Esophagus (tissue), 2 donors: ENCODE results near the gene PGBD2. TPM values are rescaled to one million over a fixed set of nuclear protein-coding genes. Genes with fewer than 3 reads are reported as not detected.
"Not testable (repeated sequence)": the region's sequence is repeated elsewhere in the genome, so short reads cannot be mapped to it uniquely, and the experiment has no call there.

Experiments used
- H3K27ac ChIP-seq, 2 donors: one replicate each; pipeline ENCODE4 v1.5.1; 2013; ENCODE audit warnings: low read depth in 2 of 2, mild to moderate bottlenecking in 2 of 2, inconsistent platforms in 1 of 2, low read length in 1 of 2, moderate library complexity in 1 of 2
- H3K27me3 ChIP-seq, 2 donors: one replicate each; pipeline ENCODE4 v1.6.1; 2013; ENCODE audit warnings: low read length in 2 of 2, control low read depth in 1 of 2, mild to moderate bottlenecking in 1 of 2; ENCODE audit not compliant: insufficient read depth in 2 of 2, control insufficient read depth in 1 of 2
- H3K36me3 ChIP-seq, 2 donors: one replicate each; pipeline ENCODE4 v1.6.1; 2013; ENCODE audit warnings: low read length in 1 of 2; ENCODE audit not compliant: control insufficient read depth in 2 of 2, insufficient read depth in 2 of 2
- H3K4me1 ChIP-seq, 2 donors: one replicate each; pipeline ENCODE4 v1.6.1; 2013; ENCODE audit warnings: low read length in 1 of 2; ENCODE audit not compliant: control insufficient read depth in 2 of 2, insufficient read depth in 2 of 2
- H3K4me3 ChIP-seq, 2 donors: one replicate each; pipeline ENCODE4 v1.5.1; 2013; ENCODE audit warnings: low read length in 2 of 2, mild to moderate bottlenecking in 2 of 2, low read depth in 1 of 2, moderate library complexity in 1 of 2
- H3K9me3 ChIP-seq, 2 donors: one replicate each; pipeline ENCODE4 v1.6.1; 2013; ENCODE audit warnings: mild to moderate bottlenecking in 2 of 2, low read depth in 1 of 2, low read length in 1 of 2, moderate library complexity in 1 of 2; ENCODE audit not compliant: control insufficient read depth in 2 of 2, insufficient read depth in 1 of 2
- WGBS, 2 donors: extraction: QIAGEN DNeasy Blood & Tissue Kit; methylation state at CpG; one replicate each; pipeline ENCODE4 v1.1.7; 2013; 5-methylcytosine and 5-hydroxymethylcytosine counted together
- polyA plus RNA-seq, 2 donors: library from polyadenylated mRNA; stranded (reverse); fragments of 200-250 nt; gene quantifications; one replicate each; pipeline ENCODE4 v1.2.3, GENCODE V29; 2013
- donor health status: healthy with polysubstance abuse.
- donor health status: Bipolar disorder and iron deficiency.

Gene PGBD2
- polyA plus RNA-seq, 2 donors, result 3.8 to 7.2 TPM

DNA sequence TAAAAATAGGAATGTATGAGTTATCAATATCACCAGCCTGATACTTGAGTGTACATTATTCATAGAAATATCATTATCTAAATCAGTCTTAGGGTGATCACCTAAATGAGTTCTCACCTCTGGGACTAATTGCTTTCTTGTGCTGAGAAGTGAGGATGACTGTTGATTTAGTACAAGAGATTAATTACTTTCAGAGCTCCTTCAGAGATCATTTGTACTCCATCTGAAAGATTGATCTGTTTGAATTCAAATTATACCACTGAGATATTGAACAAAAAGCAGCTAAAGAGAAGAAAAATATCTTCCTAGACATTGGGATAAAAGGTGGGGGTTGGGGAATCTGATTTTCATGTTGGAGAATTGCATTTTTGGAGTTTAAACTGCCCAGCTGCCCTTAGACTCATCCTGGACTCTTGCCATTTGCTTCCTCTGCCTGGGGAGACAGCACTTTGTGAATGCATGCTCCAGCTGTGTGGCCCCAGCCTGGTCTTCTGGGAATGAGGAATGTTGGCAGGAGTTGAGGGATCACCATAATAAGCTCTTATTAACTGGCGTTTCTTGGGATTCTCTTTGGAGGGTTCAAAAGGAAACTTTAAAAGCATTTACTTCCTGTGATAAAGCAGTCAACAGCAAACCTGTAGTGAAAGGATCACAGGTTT lies 19.7 kb upstream of the PGBD2 start:
- no peaks in the 10 kb centered on the region for H3K27me3 ChIP-seq
- 8 to 26% methylated on average over 1 of the region's 1 CpG for WGBS, 2 donors
- H3K4me3 ChIP-seq, result no peak overlapping the region
- H3K9me3 ChIP-seq, result no peaks in the 10 kb centered on the region
- no peak overlapping the region for H3K27ac ChIP-seq
- H3K36me3 ChIP-seq, result no peaks in the 10 kb centered on the region
- H3K4me1 ChIP-seq, result no peaks in the 10 kb centered on the region

DNA sequence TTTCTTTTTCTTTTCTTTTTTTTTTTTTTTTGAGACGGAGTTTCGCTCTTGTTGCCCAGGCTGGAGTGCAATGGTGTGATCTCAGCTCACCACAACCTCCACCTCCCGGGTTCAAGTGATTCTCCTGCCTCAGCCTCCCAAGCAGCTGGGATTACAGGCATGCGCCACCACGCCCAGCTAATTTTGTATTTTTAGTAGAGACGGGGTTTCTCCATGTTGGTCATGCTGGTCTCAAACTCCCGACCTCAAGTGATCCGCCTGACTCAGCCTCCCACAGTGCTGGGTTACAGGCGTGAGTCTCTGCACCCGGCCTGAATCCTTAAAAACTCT lies 16.2 kb upstream of the PGBD2 start:
- not testable (repeated sequence) for H3K4me1 ChIP-seq, H3K9me3 ChIP-seq, H3K36me3 ChIP-seq, H3K4me3 ChIP-seq, H3K27me3 ChIP-seq, H3K27ac ChIP-seq
- 87 to 90% methylated on average over 8 to 10 of the region's 10 CpGs for WGBS, 2 donors

DNA sequence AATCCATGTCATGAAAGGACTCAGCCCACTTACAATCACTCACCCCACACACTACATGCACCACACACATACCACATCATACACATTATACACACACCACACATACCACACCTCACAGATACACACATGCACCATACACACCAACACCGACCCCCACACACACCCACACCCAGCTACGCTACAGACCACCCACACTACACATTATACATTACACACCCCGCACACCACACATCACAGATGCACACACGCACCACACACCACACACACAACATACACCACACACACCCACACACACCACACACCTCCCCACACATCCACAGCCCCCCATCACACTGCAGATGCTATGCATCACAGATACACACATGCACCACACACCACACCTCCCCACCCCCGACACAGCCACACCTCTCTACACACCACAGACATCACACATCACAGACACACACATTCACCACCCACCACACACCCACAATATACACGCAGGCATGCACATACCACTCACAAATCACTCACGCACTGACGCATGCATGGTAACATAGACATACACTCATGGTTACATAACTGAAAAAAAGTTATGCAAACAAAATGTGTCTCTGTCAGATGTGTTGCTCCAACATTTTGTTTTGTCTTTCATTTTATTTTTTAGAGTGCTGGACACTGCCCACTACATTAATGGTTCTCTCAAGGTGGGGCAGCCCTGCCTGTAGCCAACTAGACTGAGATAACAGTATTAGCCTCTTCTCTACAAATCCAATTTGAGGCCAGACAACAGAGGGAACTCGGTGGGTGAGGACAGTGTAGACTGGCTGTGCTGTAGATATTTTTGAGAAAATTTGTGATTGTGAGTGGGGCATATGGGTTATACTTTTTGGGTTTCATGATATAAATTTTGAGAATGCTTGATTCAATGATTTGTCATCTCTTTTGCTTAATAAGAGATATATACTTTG lies 15.2 kb upstream of the PGBD2 start:
- WGBS, 2 donors, result 85 to 86% methylated on average over 9 of the region's 9 CpGs
- Histone ChIP-seq H3K36me3 (no peaks in the 10 kb centered on the region), H3K4me3 (no peak overlapping the region), H3K27ac (no peak overlapping the region), H3K4me1 (no peaks in the 10 kb centered on the region), H3K9me3 (no peaks in the 10 kb centered on the region), H3K27me3 (no peaks in the 10 kb centered on the region)

DNA sequence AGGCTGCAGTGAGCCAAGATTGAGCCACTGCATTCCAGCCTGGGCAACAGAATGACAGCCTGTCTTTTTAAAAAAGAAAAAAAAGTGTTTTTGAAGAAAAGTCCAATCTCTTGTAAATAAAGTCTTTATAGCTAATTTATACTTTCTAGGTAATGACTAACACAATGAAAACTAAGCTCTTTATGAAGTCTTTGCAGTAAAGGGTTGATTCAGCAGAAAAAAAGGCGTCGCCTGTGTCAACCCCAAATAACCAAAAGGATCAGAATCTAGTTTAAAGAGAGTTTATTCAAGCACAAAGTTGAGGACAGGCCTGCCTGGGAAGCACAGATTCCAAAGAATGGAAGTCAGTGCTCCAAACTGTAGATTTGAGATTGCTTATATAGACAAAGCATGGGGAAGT lies 14.3 kb upstream of the PGBD2 start:
- Histone ChIP-seq H3K9me3 (no peaks in the 10 kb centered on the region), H3K4me1 (no peaks in the 10 kb centered on the region), H3K4me3 (no peak overlapping the region), H3K27ac (no peak overlapping the region), H3K27me3 (no peaks in the 10 kb centered on the region), H3K36me3 (no peaks in the 10 kb centered on the region)
- 85% methylated on average over 2 of the region's 2 CpGs for WGBS, 2 donors

DNA sequence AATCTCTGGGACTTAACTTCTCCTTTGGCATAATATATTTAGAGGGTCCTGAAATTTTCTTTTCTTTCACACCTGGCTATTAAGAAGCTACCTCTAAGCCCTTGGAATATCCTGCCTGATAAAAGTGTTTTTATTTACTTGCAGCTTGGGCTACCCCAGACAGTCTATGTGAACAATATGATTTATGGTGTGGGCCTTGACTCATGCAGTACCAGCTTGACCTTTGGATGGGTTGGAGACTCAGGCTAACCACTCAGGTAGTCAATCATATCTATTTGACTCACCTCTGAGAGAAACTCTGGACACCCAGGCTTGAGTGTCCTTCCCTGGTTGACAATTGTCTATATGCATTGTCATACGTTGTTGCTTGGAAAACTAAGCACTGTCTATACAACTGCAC lies 13.4 kb upstream of the PGBD2 start:
- 58 to 79% methylated on average over 1 of the region's 1 CpG for WGBS, 2 donors

DNA sequence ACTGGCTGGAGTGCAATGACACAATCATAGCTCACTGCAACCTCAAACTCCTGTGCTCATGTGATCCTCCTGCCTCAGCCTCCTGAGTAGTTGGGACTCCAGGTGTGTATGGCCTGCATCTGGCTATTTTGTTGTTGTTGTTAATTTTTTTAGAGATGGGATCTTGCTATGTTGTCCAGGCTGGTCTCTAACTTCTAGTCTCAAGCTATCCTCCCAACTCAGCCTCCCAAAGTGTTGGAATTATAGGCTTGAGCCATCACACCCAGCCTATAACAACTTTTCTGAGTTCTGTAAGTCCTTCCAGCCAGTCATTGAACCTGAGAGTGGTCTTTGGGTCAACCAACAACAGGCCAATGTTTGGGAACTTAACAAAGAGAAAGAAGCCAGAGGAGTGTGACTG lies 11.2 kb upstream of the PGBD2 start:
- H3K4me3 ChIP-seq, result no peak overlapping the region
- no peak overlapping the region for H3K27ac ChIP-seq
- no peaks in the 10 kb centered on the region for H3K9me3 ChIP-seq
- no peaks in the 10 kb centered on the region for H3K4me1 ChIP-seq
- H3K36me3 ChIP-seq, result no peaks in the 10 kb centered on the region
- H3K27me3 ChIP-seq, result no peaks in the 10 kb centered on the region

More for the DNA sequence above, 13.4 kb upstream of the PGBD2 start:
- Histone ChIP-seq H3K36me3 (no peaks in the 10 kb centered on the region), H3K4me3 (no peak overlapping the region), H3K27me3 (no peaks in the 10 kb centered on the region), H3K4me1 (no peaks in the 10 kb centered on the region), H3K27ac (no peak overlapping the region), H3K9me3 (no peaks in the 10 kb centered on the region)

DNA sequence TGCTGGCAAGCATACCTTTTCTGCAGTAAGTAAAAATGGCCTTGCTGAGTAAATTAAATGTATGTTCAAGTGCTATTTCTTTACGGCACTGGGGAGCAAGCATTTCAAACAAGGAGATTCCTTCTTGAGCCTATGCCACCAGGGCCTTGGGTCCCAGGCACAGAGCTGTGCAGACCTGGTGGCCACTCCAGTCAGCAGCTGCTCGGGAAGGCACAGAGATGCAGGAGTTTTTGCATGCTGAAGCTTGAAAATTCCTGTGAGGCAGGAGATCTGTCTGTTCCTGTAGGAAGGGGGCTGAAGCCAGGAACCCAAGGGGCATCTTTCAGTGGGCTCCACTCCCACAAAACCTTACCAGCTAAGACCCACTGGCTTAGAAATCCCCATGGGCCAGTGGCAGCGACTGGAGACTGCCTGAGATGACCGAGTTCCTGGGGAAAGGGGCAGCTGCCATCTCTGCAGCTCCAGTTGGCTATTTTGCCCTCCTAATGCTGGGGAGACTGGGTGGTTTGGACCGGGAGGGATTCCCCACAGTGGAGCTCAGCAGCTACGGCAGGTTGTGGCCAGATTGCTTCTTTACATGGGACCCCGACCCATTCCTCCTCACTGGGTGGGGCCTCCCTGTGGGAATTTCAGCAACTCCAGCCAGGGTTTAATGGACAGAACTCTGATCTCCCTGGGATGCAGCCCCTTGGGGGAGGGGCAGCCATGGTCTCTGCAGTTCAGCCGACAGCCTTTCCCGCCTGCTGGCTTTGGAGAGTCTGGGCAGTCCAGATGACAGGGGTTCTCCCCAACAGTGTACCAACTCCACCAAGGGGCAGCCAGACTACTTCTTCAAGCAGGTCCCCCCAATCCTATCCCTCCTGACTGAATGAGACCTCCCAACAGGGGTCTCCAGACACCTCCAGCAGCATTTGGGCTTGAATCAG lies 8.4 kb upstream of the PGBD2 start:
- Histone ChIP-seq H3K4me1 (no peaks in the 10 kb centered on the region), H3K36me3 (no peaks in the 10 kb centered on the region), H3K9me3 (no peaks in the 10 kb centered on the region), H3K27ac (no peak overlapping the region), H3K27me3 (no peaks in the 10 kb centered on the region), H3K4me3 (no peak overlapping the region)
- WGBS, 2 donors, result 57 to 64% methylated on average over 9 of the region's 9 CpGs

DNA sequence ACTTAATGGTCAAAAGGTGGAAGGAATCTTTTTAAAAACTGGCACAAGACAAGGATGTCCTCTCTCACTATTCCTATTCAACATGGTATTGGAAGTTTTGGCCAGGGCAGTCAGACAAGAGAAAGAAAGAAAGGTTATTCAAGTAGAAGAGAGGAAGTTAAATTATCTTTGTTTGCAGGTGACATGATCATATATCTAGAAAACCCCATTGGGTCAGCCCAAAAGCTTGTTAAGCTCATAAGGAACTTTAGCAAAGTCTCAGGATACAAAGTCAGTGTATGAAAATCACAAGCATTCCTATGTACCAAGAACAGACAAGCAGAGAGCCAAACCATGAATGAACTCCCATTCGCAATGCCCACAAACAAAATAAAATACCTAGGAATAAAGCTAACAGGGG lies 5.4 kb upstream of the PGBD2 start:
- Histone ChIP-seq H3K36me3 (no peaks in the 10 kb centered on the region), H3K27me3 (no peaks in the 10 kb centered on the region), H3K4me3 (no peak overlapping the region), H3K27ac (no peak overlapping the region), H3K4me1 (no peaks in the 10 kb centered on the region), H3K9me3 (no peaks in the 10 kb centered on the region)
- WGBS, 2 donors, result 96 to 97% methylated on average over 1 of the region's 1 CpG

DNA sequence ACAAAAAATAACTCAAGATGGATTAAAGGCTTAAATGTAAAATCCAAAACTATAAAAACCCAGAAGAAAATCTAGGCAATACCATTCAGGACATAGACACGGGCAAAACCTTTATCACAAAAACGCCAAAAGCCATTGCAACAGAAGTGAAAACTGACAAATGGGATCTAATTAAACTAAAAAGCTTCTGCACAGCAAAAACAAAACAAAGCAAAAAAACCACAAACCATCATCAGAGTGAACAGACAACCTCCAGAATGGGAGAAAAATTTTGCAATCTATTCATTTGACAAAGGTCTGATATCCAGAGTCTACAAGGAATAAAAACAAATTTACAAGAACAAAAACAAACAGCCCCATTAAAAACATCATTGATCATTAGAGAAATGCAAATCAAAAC lies 4.5 kb upstream of the PGBD2 start:
- H3K4me1 ChIP-seq, result no peaks in the 10 kb centered on the region
- no peak overlapping the region for H3K27ac ChIP-seq
- no peaks in the 10 kb centered on the region for H3K27me3 ChIP-seq
- no peaks in the 10 kb centered on the region for H3K36me3 ChIP-seq
- no peaks in the 10 kb centered on the region for H3K9me3 ChIP-seq
- 73 to 80% methylated on average over 2 of the region's 2 CpGs for WGBS, 2 donors
- H3K4me3 ChIP-seq, result no peak overlapping the region
